Mesothelial cell of epicardium (in vitro differentiated cells): Measurements from ENCODE around the gene TAF1A. TPM values are rescaled to one million over a fixed set of nuclear protein-coding genes. Genes with fewer than 3 reads are reported as not detected.
A peak's percentile ranks its signal among the peaks of the same experiment; 100 is the strongest.
"Not testable (repeated sequence)": the region's sequence is repeated elsewhere in the genome, so short reads cannot be mapped to it uniquely, and the experiment has no call there.

Source experiments
- DNase-seq, 2 experiments: peaks; one replicate each; pipeline ENCODE4 v3.0.0; 2021; ENCODE audit warnings: low spot score in 2 of 2; ENCODE audit not compliant: unreplicated experiment in 2 of 2
- H3K27ac Mint-ChIP-seq: 2 replicates; pipeline ENCODE4 v1.8.0; 2021; ENCODE audit warnings: mixed read lengths
- H3K27me3 Mint-ChIP-seq: 2 replicates; pipeline ENCODE4 v1.8.0; 2021; ENCODE audit warnings: low read depth, mixed read lengths
- H3K36me3 Mint-ChIP-seq: 2 replicates; pipeline ENCODE4 v1.8.0; 2021; ENCODE audit warnings: mixed read lengths
- H3K4me1 Mint-ChIP-seq: 2 replicates; pipeline ENCODE4 v1.8.0; 2021; ENCODE audit warnings: mixed read lengths
- H3K4me3 Mint-ChIP-seq: 2 replicates; pipeline ENCODE4 v1.8.0; 2021; ENCODE audit warnings: mild to moderate bottlenecking, moderate library complexity, mixed read lengths
- H3K9me3 Mint-ChIP-seq: 2 replicates; pipeline ENCODE4 v1.8.0; 2021; ENCODE audit warnings: mixed read lengths
- CTCF ChIP-seq: fragments of 200-600 bp; sonication (generic); IDR thresholded peaks from one replicate; pipeline ENCODE4 v1.5.0; 2021; ENCODE audit warnings: antibody characterized with exemption; ENCODE audit not compliant: unreplicated experiment
- total RNA-seq: library from RNA; stranded (reverse); gene quantifications from 3 replicates; pipeline ENCODE4 v1.2.1, GENCODE V29; 2021

TAF1A gene
- total RNA-seq, 1 donor from 2014 or later: 15.6 TPM

- no peaks in the 10 kb centered on the region for H3K9me3 Mint-ChIP-seq
- DNase-seq: peak; percentile 67 to 74
- H3K27ac Mint-ChIP-seq: peak within 1 kb of the TSS; percentile 80
- H3K4me1 Mint-ChIP-seq: peaks cover 28% of the 10 kb centered on the region
- H3K36me3 Mint-ChIP-seq: peaks cover 9% of the 10 kb centered on the region
- TF ChIP-seq CTCF: no peak
- peak within 1 kb of the TSS; percentile 88 for H3K4me3 Mint-ChIP-seq
- H3K27me3 Mint-ChIP-seq: peaks cover 20% of the 10 kb centered on the region
These were observed 28.5 kb upstream of the TAF1A start, which contains the start of gene MIA3 for GRCh38 chr1:222618001-222618879. Gene MIA3 (plus strand): TSS chr1:222618097. CDS start chr1:222618111, 14 bp downstream.

- no peak for TF ChIP-seq CTCF
- Mint-ChIP-seq H3K4me1 (peaks cover 28% of the 10 kb centered on the region), H3K9me3 (peaks cover 5% of the 10 kb centered on the region), H3K27ac (peak overlapping the region; percentile 80), H3K4me3 (peak overlapping the region; percentile 77), H3K36me3 (peaks cover 4% of the 10 kb centered on the region), H3K27me3 (peaks cover 27% of the 10 kb centered on the region)
- DNase-seq: peak; percentile 88 to 89
These were observed 27.7 kb upstream of the TAF1A start for GRCh38 chr1:222617367-222617951.

GRCh38 chr1:222616525-222616924 lies 26.8 kb upstream of the TAF1A start:
- Mint-ChIP-seq H3K9me3 (peaks cover 9% of the 10 kb centered on the region), H3K4me3 (peak overlapping the region; percentile 77), H3K36me3 (no peaks in the 10 kb centered on the region), H3K27me3 (peaks cover 35% of the 10 kb centered on the region), H3K4me1 (peaks cover 28% of the 10 kb centered on the region), H3K27ac (no peak overlapping the region)
- no peak for DNase-seq
- TF ChIP-seq CTCF: no peak

- H3K27ac Mint-ChIP-seq: no peak overlapping the region
- no peak for DNase-seq
- peaks cover 18% of the 10 kb centered on the region for H3K9me3 Mint-ChIP-seq
- peaks cover 5% of the 10 kb centered on the region for H3K4me1 Mint-ChIP-seq
- TF ChIP-seq CTCF: no peak
- peaks cover 53% of the 10 kb centered on the region for H3K27me3 Mint-ChIP-seq
- no peaks in the 10 kb centered on the region for H3K36me3 Mint-ChIP-seq
- H3K4me3 Mint-ChIP-seq: no peak overlapping the region
These were observed 23.9 kb upstream of the TAF1A start for GRCh38 chr1:222613627-222614026.

- no peak for TF ChIP-seq CTCF
- Mint-ChIP-seq H3K4me1 (no peaks in the 10 kb centered on the region), H3K36me3 (no peaks in the 10 kb centered on the region), H3K27ac (no peak overlapping the region), H3K9me3 (peaks cover 19% of the 10 kb centered on the region), H3K4me3 (no peak overlapping the region), H3K27me3 (peaks cover 57% of the 10 kb centered on the region)
- no peak for DNase-seq
These were observed 21.0 kb upstream of the TAF1A start for GRCh38 chr1:222610728-222611127.

GRCh38 chr1:222609111-222609510 lies 19.4 kb upstream of the TAF1A start:
- H3K4me3 Mint-ChIP-seq, DNase-seq, H3K4me1 Mint-ChIP-seq, H3K36me3 Mint-ChIP-seq, H3K27ac Mint-ChIP-seq: not testable (repeated sequence)
- Mint-ChIP-seq H3K9me3 (peaks cover 19% of the 10 kb centered on the region), H3K27me3 (peaks cover 50% of the 10 kb centered on the region)
